CD4-positive, alpha-beta T cell (primary cell): ENCODE measurements around the gene KDM2A. TPM values are rescaled to one million over a fixed set of nuclear protein-coding genes. Genes with fewer than 3 reads are reported as not detected.

Source experiments
- ATAC-seq: fragments of 200-7000 bp; cut with Tn5 transposase; one replicate; pipeline ENCODE4 v1.10.0; 2022; ENCODE audit warnings: mild to moderate bottlenecking; ENCODE audit not compliant: poor library complexity
- CTCF ChIA-PET: fragments of 350-600 bp; sonication (Branson Sonifier 250); formaldehyde crosslinking; loops from one replicate; lab custom pipeline; 2021; ENCODE audit warnings: antibody characterized with exemption, inconsistent platforms; lab: Charles Lee
- POLR2A ChIA-PET: fragments of 350-600 bp; sonication (Branson Sonifier 250); formaldehyde crosslinking; loops from one replicate; lab custom pipeline; 2021; ENCODE audit warnings: antibody characterized with exemption, inconsistent platforms; lab: Charles Lee
- DNase-seq, 14 experiments: peaks; one replicate each; pipeline ENCODE4 v3.0.0-alpha.2; 2013 to 2020; ENCODE audit warnings: mixed read lengths in 2 of 14
- H3K27ac ChIP-seq, 2 donors: one replicate each; pipeline versions ENCODE4 v1.5.1 to v1.7.0; 2013; ENCODE audit warnings: low read length in 2 of 2, low read depth in 1 of 2, mild to moderate bottlenecking in 1 of 2
- H3K27me3 ChIP-seq, 2 experiments: 1 replicate in 1 of 2; 2 replicates in 1 of 2; pipeline versions ENCODE4 v1.6.1 to v1.7.0; 2013; ENCODE audit warnings: low read length in 2 of 2, control low read depth in 1 of 2, mild to moderate bottlenecking in 1 of 2, moderate library complexity in 1 of 2; ENCODE audit not compliant: insufficient read depth in 2 of 2, control insufficient read depth in 1 of 2
- H3K36me3 ChIP-seq: one replicate; pipeline ENCODE4 v1.6.1; 2013; ENCODE audit warnings: low read length, control low read depth; ENCODE audit not compliant: insufficient read depth
- H3K4me1 ChIP-seq: one replicate; pipeline ENCODE4 v1.6.1; 2013; ENCODE audit warnings: low read length, control low read depth; ENCODE audit not compliant: insufficient read depth
- H3K4me3 ChIP-seq: one replicate; pipeline ENCODE4 v1.5.1; 2013; ENCODE audit warnings: mild to moderate bottlenecking, low read length, moderate library complexity
- H3K9me3 ChIP-seq, 2 experiments: 1 replicate in 1 of 2; 2 replicates in 1 of 2; pipeline versions ENCODE4 v1.6.1 to v1.7.0; 2013; ENCODE audit warnings: low read length in 2 of 2, mild to moderate bottlenecking in 2 of 2, control low read depth in 1 of 2, moderate library complexity in 1 of 2; ENCODE audit not compliant: control insufficient read depth in 1 of 2, insufficient read depth in 1 of 2
- H3K27ac Mint-ChIP-seq: one replicate; pipeline ENCODE4 v1.8.0; 2020; ENCODE audit warnings: mixed read lengths
- H3K27me3 Mint-ChIP-seq: one replicate; pipeline ENCODE4 v1.8.0; 2021; ENCODE audit warnings: mixed read lengths
- H3K36me3 Mint-ChIP-seq: one replicate; pipeline ENCODE4 v1.8.0; 2021; ENCODE audit warnings: low read depth, mixed read lengths
- H3K4me1 Mint-ChIP-seq: one replicate; pipeline ENCODE4 v1.8.0; 2021; ENCODE audit warnings: low read depth, mixed read lengths
- H3K4me3 Mint-ChIP-seq: one replicate; pipeline ENCODE4 v1.8.0; 2020; ENCODE audit warnings: mild to moderate bottlenecking, mixed read lengths
- H3K9me3 Mint-ChIP-seq: one replicate; pipeline ENCODE4 v1.8.0; 2020; ENCODE audit warnings: mixed read lengths
- intact Hi-C, 2 experiments: fragments of 100-400 bp; cut with DNase I in 1 of 2; cut with micrococcal nuclease in 1 of 2; formaldehyde crosslinking; loops; one replicate each; pipeline versions ENCODE4 v1.15.1 to v1.9.0; 2023 to 2025; cut with DNase I, micrococcal nuclease
- total RNA-seq, 174 experiments: library from RNA in 2 of 174; stranded (reverse) in 2 of 174; gene quantifications; one replicate each; pipeline ENCODE4 v1.2.3 and lab custom pipeline; 2021 to 2026
- TF ChIP-seq, protein P1 (sequence below): fragments of 200-600 bp; IDR thresholded peaks from one replicate; pipeline ENCODE4 v1.8.0; 2022; ENCODE audit warnings: antibody characterized with exemption, mild to moderate bottlenecking

KDM2A gene
- total RNA-seq, 2 experiments from 2014 or later = 410 to 412 TPM

DNA sequence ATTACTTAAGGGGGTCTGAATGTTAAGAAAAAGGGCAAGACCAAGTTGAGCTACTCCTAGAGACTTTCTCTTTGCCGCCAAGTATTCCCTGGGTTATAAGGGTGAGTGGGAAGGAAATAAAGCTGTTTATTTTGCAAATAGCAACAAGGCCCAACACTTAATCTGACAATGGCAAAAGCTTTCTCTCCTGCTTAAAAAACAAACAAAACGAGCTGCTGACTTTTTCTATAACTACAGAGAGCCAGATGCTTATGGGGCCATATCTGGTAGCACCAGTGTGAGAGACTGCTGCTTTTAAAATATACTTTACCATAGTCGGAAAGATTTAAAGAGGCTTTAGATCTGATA lies 2.3 kb upstream of the KDM2A start:
- no peak for ATAC-seq
- peaks cover 34% of the 10 kb centered on the region for H3K4me1 Mint-ChIP-seq
- POLR2A ChIA-PET = interaction anchor here (1.5 to 3.7 kb wide), 3 partner anchors 12 to 123 kb away, joined by 5 to 48 read pairs (median 18); no protein-coding TSS in a partner anchor
- H3K4me3 ChIP-seq = no peak overlapping the region
- CTCF ChIA-PET = interaction anchor here (0.6 to 1.6 kb wide), 3 partner anchors 22 to 261 kb away, joined by 3 read pairs; no protein-coding TSS in a partner anchor
- peaks cover 24% of the 10 kb centered on the region for H3K36me3 Mint-ChIP-seq
- H3K9me3 Mint-ChIP-seq = no peaks in the 10 kb centered on the region
- H3K27me3 Mint-ChIP-seq = no peaks in the 10 kb centered on the region
- peaks cover 16% of the 10 kb centered on the region for H3K4me1 ChIP-seq
- peak overlapping the region; percentile 94 for H3K27ac Mint-ChIP-seq
- no peaks in the 10 kb centered on the region for H3K27me3 ChIP-seq
- H3K9me3 ChIP-seq = no peaks in the 10 kb centered on the region
- no peak for DNase-seq
- TF ChIP-seq, protein P1, sequence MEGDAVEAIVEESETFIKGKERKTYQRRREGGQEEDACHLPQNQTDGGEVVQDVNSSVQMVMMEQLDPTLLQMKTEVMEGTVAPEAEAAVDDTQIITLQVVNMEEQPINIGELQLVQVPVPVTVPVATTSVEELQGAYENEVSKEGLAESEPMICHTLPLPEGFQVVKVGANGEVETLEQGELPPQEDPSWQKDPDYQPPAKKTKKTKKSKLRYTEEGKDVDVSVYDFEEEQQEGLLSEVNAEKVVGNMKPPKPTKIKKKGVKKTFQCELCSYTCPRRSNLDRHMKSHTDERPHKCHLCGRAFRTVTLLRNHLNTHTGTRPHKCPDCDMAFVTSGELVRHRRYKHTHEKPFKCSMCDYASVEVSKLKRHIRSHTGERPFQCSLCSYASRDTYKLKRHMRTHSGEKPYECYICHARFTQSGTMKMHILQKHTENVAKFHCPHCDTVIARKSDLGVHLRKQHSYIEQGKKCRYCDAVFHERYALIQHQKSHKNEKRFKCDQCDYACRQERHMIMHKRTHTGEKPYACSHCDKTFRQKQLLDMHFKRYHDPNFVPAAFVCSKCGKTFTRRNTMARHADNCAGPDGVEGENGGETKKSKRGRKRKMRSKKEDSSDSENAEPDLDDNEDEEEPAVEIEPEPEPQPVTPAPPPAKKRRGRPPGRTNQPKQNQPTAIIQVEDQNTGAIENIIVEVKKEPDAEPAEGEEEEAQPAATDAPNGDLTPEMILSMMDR = no peak
- intact Hi-C loops = loop anchor here in 1 of 2 experiments (1.0 to 10.0 kb wide), 5 partner anchors 13 to 688 kb away; partner anchors contain the start of gene PC
- H3K36me3 ChIP-seq = peaks cover 4% of the 10 kb centered on the region
- H3K4me3 Mint-ChIP-seq = peak overlapping the region; percentile 95
- no peak overlapping the region for H3K27ac ChIP-seq

DNA sequence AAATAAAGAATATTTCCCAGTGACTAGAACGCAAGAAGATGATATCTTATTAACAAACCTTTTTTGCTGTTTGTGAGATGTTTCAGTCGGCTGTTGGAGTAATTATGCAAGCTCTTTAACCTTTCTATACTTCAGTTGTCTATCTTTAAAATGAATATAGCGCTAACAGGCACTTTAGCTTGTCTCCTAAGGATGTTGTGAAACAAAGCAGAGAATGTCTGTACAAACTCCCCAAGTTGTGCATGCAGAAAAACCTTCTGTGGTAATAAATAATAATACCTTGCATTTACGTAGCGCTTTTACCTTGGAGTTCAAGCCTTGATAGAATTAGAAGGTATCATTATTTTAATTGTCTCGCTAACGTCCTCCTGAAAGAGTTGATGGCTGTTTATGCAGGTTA lies 1.9 kb upstream of the KDM2A start:
- H3K27ac Mint-ChIP-seq = peak overlapping the region; percentile 94
- H3K4me1 Mint-ChIP-seq = peaks cover 38% of the 10 kb centered on the region
- TF ChIP-seq, protein P1 = no peak
- ChIA-PET POLR2A (interaction anchor here (0.6 to 3.7 kb wide), 6 partner anchors 10 to 229 kb away, joined by 3 to 48 read pairs (median 5); no protein-coding TSS in a partner anchor), CTCF (interaction anchor here (0.6 to 1.6 kb wide), 4 partner anchors 22 to 678 kb away, joined by 3 to 4 read pairs (median 3); partner anchors contain the start of gene MRPL11)
- DNase-seq = no peak
- H3K27me3 ChIP-seq = no peaks in the 10 kb centered on the region
- peak overlapping the region; percentile 95 for H3K4me3 Mint-ChIP-seq
- no peaks in the 10 kb centered on the region for H3K9me3 ChIP-seq
- peaks cover 28% of the 10 kb centered on the region for H3K36me3 Mint-ChIP-seq
- no peaks in the 10 kb centered on the region for H3K27me3 Mint-ChIP-seq
- peaks cover 18% of the 10 kb centered on the region for H3K4me1 ChIP-seq
- H3K36me3 ChIP-seq = peaks cover 4% of the 10 kb centered on the region
- H3K4me3 ChIP-seq = peak overlapping the region; percentile 45
- H3K9me3 Mint-ChIP-seq = no peaks in the 10 kb centered on the region
- peak overlapping the region; percentile 43 to 44 for H3K27ac ChIP-seq
- no peak for ATAC-seq
- intact Hi-C loops = loop anchor here in 1 of 2 experiments (1.0 to 10.0 kb wide), 5 partner anchors 14 to 688 kb away; partner anchors contain the start of gene PC

- DNase-seq (peak; percentile 12 to 78 (median 32)), ATAC-seq (no peak)
- CTCF ChIA-PET = interaction anchor here (1.3 to 1.6 kb wide), 3 partner anchors 23 to 679 kb away, joined by 3 to 4 read pairs (median 3); partner anchors contain the start of gene MRPL11
- Histone ChIP-seq H3K4me3 (peak overlapping the region; percentile 55), H3K27ac (peak overlapping the region; percentile 43 to 44), H3K27me3 (no peaks in the 10 kb centered on the region), H3K9me3 (no peaks in the 10 kb centered on the region), H3K4me1 (peaks cover 21% of the 10 kb centered on the region), H3K36me3 (peaks cover 4% of the 10 kb centered on the region)
- TF ChIP-seq, protein P1 = no peak
- no peaks in the 10 kb centered on the region for H3K27me3 Mint-ChIP-seq
- H3K9me3 Mint-ChIP-seq = no peaks in the 10 kb centered on the region
- peaks cover 28% of the 10 kb centered on the region for H3K36me3 Mint-ChIP-seq
- peak overlapping the region; percentile 95 for H3K4me3 Mint-ChIP-seq
- POLR2A ChIA-PET = interaction anchor here (0.6 to 3.7 kb wide), 6 partner anchors 11 to 229 kb away, joined by 3 to 48 read pairs (median 5); no protein-coding TSS in a partner anchor
- peaks cover 38% of the 10 kb centered on the region for H3K4me1 Mint-ChIP-seq
- peak overlapping the region; percentile 94 for H3K27ac Mint-ChIP-seq
- intact Hi-C loops = loop anchor here in 1 of 2 experiments (1.0 to 10.0 kb wide), 5 partner anchors 14 to 687 kb away; partner anchors contain the start of gene PC
Observed at GRCh38 chr11:67117672-67118180, 1.3 kb upstream of the KDM2A start.
